ENCODE results near the gene MGAT5. TPM values are rescaled to one million over a fixed set of nuclear protein-coding genes. Genes with fewer than 3 reads are reported as not detected.

MGAT5 gene
- total and polyA plus RNA-seq, 7 donors = 1.1 to 7.0 (median 2.1) TPM

GRCh38 chr2:134334542-134335353 is 80.9 kb downstream of the MGAT5 start:
- no peaks in the 10 kb centered on the region for H3K9me3 ChIP-seq
- ATAC-seq = no peak
- no peak for TF ChIP-seq CTCF (IDR thresholded peaks at IDR 0.05)
- 61 to 65% (median 62%) methylated on average over 3 of the region's 3 CpGs for WGBS, 3 donors
- no peak overlapping the region for H3K4me3 ChIP-seq
- no peak overlapping the region for H3K27ac ChIP-seq
- H3K4me1 ChIP-seq = no peaks in the 10 kb centered on the region
- no peaks in the 10 kb centered on the region for H3K36me3 ChIP-seq (ENCODE audit: insufficient read depth in 1 of 2, low read depth in 1 of 2)
- no peak for DNase-seq
- no peaks in the 10 kb centered on the region for H3K27me3 ChIP-seq (ENCODE audit: insufficient read depth in 3 of 3, low read length in 2 of 3)
- intact Hi-C loops (cut with DNase I) = no loop called here

- Histone ChIP-seq H3K4me1 (no peaks in the 10 kb centered on the region), H3K27ac (no peak overlapping the region), H3K4me3 (no peak overlapping the region), H3K36me3 (ENCODE audit: insufficient read depth in 1 of 2, low read depth in 1 of 2) (no peaks in the 10 kb centered on the region), H3K27me3 (ENCODE audit: insufficient read depth in 3 of 3, low read length in 2 of 3) (no peaks in the 10 kb centered on the region), H3K9me3 (no peaks in the 10 kb centered on the region)
- intact Hi-C loops (cut with DNase I) = no loop called here
- TF ChIP-seq CTCF (IDR thresholded peaks at IDR 0.05) = no peak
- ATAC-seq (no peak), DNase-seq (no peak)
- WGBS, 3 donors = 21 to 69% (median 62%) methylated on average over 1 of the region's 1 CpG
These were observed 81.7 kb downstream of the MGAT5 start for GRCh38 chr2:134335601-134336000.

- Histone ChIP-seq H3K36me3 (ENCODE audit: insufficient read depth in 1 of 2, low read depth in 1 of 2) (no peaks in the 10 kb centered on the region), H3K4me3 (no peak overlapping the region), H3K9me3 (no peaks in the 10 kb centered on the region), H3K4me1 (no peaks in the 10 kb centered on the region), H3K27me3 (ENCODE audit: insufficient read depth in 3 of 3, low read length in 2 of 3) (no peaks in the 10 kb centered on the region), H3K27ac (no peak overlapping the region)
- 69 to 71% (median 70%) methylated on average over 4 of the region's 4 CpGs for WGBS, 3 donors
- no peak for DNase-seq
- no peak for ATAC-seq
- intact Hi-C loops (cut with DNase I) = no loop called here
- TF ChIP-seq CTCF (IDR thresholded peaks at IDR 0.05) = no peak
These were observed 82.5 kb downstream of the MGAT5 start for GRCh38 chr2:134336352-134336751.

GRCh38 chr2:134336921-134337320 is 83.0 kb downstream of the MGAT5 start:
- Histone ChIP-seq H3K36me3 (ENCODE audit: insufficient read depth in 1 of 2, low read depth in 1 of 2) (no peaks in the 10 kb centered on the region), H3K27ac (no peak overlapping the region), H3K4me1 (no peaks in the 10 kb centered on the region), H3K9me3 (no peaks in the 10 kb centered on the region), H3K27me3 (ENCODE audit: insufficient read depth in 3 of 3, low read length in 2 of 3) (no peaks in the 10 kb centered on the region), H3K4me3 (no peak overlapping the region)
- DNase-seq (no peak), ATAC-seq (no peak)
- WGBS, 3 donors = 89 to 97% (median 97%) methylated on average over 3 of the region's 3 CpGs
- no peak for TF ChIP-seq CTCF (IDR thresholded peaks at IDR 0.05)
- intact Hi-C loops (cut with DNase I) = no loop called here

GRCh38 chr2:134337631-134338030 is 83.8 kb downstream of the MGAT5 start:
- no peak for TF ChIP-seq CTCF (IDR thresholded peaks at IDR 0.05)
- H3K4me3 ChIP-seq = no peak overlapping the region
- H3K4me1 ChIP-seq = no peaks in the 10 kb centered on the region
- WGBS, 3 donors = 9 to 25% (median 21%) methylated on average over 1 of the region's 1 CpG
- intact Hi-C loops (cut with DNase I) = no loop called here
- no peak for DNase-seq
- H3K27me3 ChIP-seq (ENCODE audit: insufficient read depth in 3 of 3, low read length in 2 of 3) = no peaks in the 10 kb centered on the region
- H3K9me3 ChIP-seq = no peaks in the 10 kb centered on the region
- no peak overlapping the region for H3K27ac ChIP-seq
- no peaks in the 10 kb centered on the region for H3K36me3 ChIP-seq (ENCODE audit: insufficient read depth in 1 of 2, low read depth in 1 of 2)
- no peak for ATAC-seq

Data from psoas muscle (tissue), 8 donors.